OCI-LY7 (cell line): ENCODE measurements around the gene HDGF. TPM values are rescaled to one million over a fixed set of nuclear protein-coding genes. Genes with fewer than 3 reads are reported as not detected.

ENCODE experiments used
- BruUV-seq: library from RNA; stranded (reverse); fragments of 400-500 nt; replicated peaks from 2 replicates; lab custom pipeline; 2021; lab: Mats Ljungman, UMichigan
- CTCF ChIA-PET: fragments of 300-600 bp; sonication (Branson Sonifier 250); formaldehyde crosslinking; loops from one replicate; lab custom pipeline; 2022; ENCODE audit warnings: antibody characterized with exemption; ENCODE audit not compliant: unreplicated experiment; lab: Charles Lee
- POLR2A ChIA-PET: fragments of 300-600 bp; sonication (Branson Sonifier 250); formaldehyde crosslinking; loops from one replicate; lab custom pipeline; 2022; ENCODE audit warnings: antibody characterized with exemption; lab: Charles Lee
- DNase-seq: peaks from one replicate; pipeline ENCODE4 v3.0.0-alpha.2; 2015; ENCODE audit warnings: low spot score
- H2AFZ ChIP-seq: fragments of 200-600 bp; sonication (generic), shearing (Covaris generic); 2 replicates; pipeline ENCODE4 v1.6.1; 2014; ENCODE audit warnings: mild to moderate bottlenecking, antibody characterized with exemption, low read length, moderate library complexity
- H3K27ac ChIP-seq: fragments of 200-600 bp; sonication (generic); 2 replicates; pipeline ENCODE4 v1.5.1; 2014; ENCODE audit warnings: mixed run types, low read depth, mild to moderate bottlenecking, moderate library complexity, low read length, inconsistent platforms; ENCODE audit not compliant: poor library complexity, severe bottlenecking
- H3K36me3 ChIP-seq: fragments of 200-600 bp; sonication (generic); 2 replicates; pipeline ENCODE4 v1.6.1; 2014; ENCODE audit warnings: mild to moderate bottlenecking, antibody characterized with exemption, low read length, moderate library complexity, mixed read lengths; ENCODE audit not compliant: insufficient read depth
- H3K4me1 ChIP-seq: fragments of 200-600 bp; sonication (generic); 2 replicates; pipeline ENCODE4 v1.5.1; 2014; ENCODE audit warnings: mild to moderate bottlenecking, low read length; ENCODE audit not compliant: insufficient read depth, poor library complexity, severe bottlenecking
- H3K4me2 ChIP-seq: fragments of 200-600 bp; sonication (generic); 2 replicates; pipeline ENCODE4 v1.6.1; 2014; ENCODE audit warnings: mild to moderate bottlenecking, low read length
- H3K4me3 ChIP-seq: fragments of 200-600 bp; sonication (generic); 2 replicates; pipeline ENCODE4 v1.5.1; 2014; ENCODE audit warnings: mild to moderate bottlenecking, low read depth, low read length; ENCODE audit not compliant: poor library complexity, severe bottlenecking
- H3K79me2 ChIP-seq: fragments of 200-600 bp; sonication (generic); 2 replicates; pipeline ENCODE4 v1.6.1; 2016; ENCODE audit warnings: low read depth, mild to moderate bottlenecking, low read length, moderate library complexity, mixed read lengths; ENCODE audit not compliant: insufficient read depth
- H3K9me2 ChIP-seq: fragments of 200-600 bp; sonication (generic); 2 replicates; pipeline ENCODE4 v1.6.1; 2016; ENCODE audit warnings: mild to moderate bottlenecking, low read length, mixed read lengths; ENCODE audit not compliant: insufficient read depth
- H3K9me3 ChIP-seq: fragments of 200-600 bp; sonication (generic); 2 replicates; pipeline ENCODE4 v1.6.1; 2014; ENCODE audit warnings: mild to moderate bottlenecking, mixed run types, low read length, mixed read lengths
- H4K20me1 ChIP-seq: fragments of 200-600 bp; sonication (generic); 2 replicates; pipeline ENCODE4 v1.6.1; 2014; ENCODE audit warnings: mild to moderate bottlenecking, antibody characterized with exemption, low read length, moderate library complexity, mixed read lengths; ENCODE audit not compliant: insufficient read depth
- EZH2phosphoT487 ChIP-seq: fragments of 200-600 bp; sonication (generic); IDR thresholded peaks from 2 replicates; pipeline ENCODE4 v1.6.1; 2018; ENCODE audit warnings: low read depth, borderline replicate concordance, mild to moderate bottlenecking, mixed run types, antibody characterized with exemption, low read length, moderate library complexity, mixed read lengths
- intact Hi-C: fragments of 100-400 bp; cut with micrococcal nuclease; formaldehyde crosslinking; loops from one replicate; pipeline ENCODE4 v1.10.0; 2022; ENCODE audit not compliant: unreplicated experiment
- total RNA-seq, 2 experiments: library from RNA; depleted of rRNA in 1 of 2; stranded (reverse); fragments of >200 nt in 1 of 2; shearing (Covaris generic) in 1 of 2; gene quantifications; 2 replicates each; pipeline ENCODE4 v1.2.3, GENCODE V29; 2014 to 2022
- TF ChIP-seq, protein P1 (sequence below): fragments of 200-600 bp; sonication (generic); conservative IDR thresholded peaks from 2 replicates; pipeline ENCODE4 v1.5.1; 2014; ENCODE audit warnings: mild to moderate bottlenecking, antibody characterized with exemption, low read length, moderate library complexity, mixed read lengths

The HDGF gene
- total RNA-seq, 2 experiments from 2014 or later, result 291 to 329 TPM

DNA sequence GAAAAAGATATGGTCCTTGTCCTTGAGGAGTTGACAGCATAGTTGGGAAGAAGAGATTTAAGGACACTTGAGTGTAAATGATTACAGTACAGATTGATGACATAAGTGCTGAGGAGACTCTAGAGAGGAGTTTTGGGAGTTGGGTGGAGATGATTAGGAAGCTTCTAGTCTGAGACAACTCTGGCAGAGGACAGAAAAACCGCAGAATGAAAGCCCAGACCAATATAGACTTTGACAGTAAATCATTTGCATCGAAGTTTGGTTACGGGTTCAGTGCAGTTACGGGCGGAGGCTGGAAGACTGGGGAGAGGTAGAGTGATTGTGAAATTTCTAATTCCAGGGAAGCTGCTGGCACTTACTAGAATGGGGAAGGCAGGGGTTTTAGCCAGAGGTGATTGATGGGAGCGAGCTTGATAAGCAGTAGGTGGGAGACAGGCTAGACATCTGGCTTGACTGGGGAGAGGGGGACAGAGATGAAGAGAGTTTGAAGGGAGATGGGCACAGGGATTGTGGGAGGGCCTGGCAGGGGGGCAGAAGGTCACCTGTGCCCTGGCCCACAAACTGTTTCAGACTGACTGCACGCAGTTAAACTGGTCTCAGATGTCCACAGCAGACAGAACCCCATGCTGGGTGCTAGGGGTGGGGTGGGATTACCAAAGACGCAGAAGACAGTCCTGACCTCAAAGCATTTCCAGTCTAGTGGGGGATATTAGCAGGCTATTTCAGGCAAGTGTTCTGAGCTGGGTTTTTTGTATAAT is 45.0 kb upstream of the HDGF start:
- no TSS peak for BruUV-seq
- Histone ChIP-seq H3K4me3 (no peak overlapping the region), H3K27ac (no peak overlapping the region), H3K4me1 (peaks cover 15% of the 10 kb centered on the region), H3K9me3 (no peaks in the 10 kb centered on the region), H3K36me3 (peaks cover 98% of the 10 kb centered on the region), H4K20me1 (0 out of 2 replicates have a peak, but pooled peaks cover 4% of the 10 kb centered on the region), H3K9me2 (no peaks in the 10 kb centered on the region), H3K79me2 (no peaks in the 10 kb centered on the region), H2AFZ (no peak overlapping the region), H3K4me2 (peak overlapping the region; percentile 22)
- TF ChIP-seq EZH2phosphoT487, result no peak
- TF ChIP-seq, protein P1, sequence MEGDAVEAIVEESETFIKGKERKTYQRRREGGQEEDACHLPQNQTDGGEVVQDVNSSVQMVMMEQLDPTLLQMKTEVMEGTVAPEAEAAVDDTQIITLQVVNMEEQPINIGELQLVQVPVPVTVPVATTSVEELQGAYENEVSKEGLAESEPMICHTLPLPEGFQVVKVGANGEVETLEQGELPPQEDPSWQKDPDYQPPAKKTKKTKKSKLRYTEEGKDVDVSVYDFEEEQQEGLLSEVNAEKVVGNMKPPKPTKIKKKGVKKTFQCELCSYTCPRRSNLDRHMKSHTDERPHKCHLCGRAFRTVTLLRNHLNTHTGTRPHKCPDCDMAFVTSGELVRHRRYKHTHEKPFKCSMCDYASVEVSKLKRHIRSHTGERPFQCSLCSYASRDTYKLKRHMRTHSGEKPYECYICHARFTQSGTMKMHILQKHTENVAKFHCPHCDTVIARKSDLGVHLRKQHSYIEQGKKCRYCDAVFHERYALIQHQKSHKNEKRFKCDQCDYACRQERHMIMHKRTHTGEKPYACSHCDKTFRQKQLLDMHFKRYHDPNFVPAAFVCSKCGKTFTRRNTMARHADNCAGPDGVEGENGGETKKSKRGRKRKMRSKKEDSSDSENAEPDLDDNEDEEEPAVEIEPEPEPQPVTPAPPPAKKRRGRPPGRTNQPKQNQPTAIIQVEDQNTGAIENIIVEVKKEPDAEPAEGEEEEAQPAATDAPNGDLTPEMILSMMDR, result no peak
- POLR2A ChIA-PET, result interaction anchor here (0.6 kb wide), 1 partner anchor 58 kb away, joined by 3 read pairs; no protein-coding TSS in a partner anchor
- CTCF ChIA-PET, result interaction anchor here (1.0 kb wide), 1 partner anchor 17 kb away, joined by 3 read pairs; no protein-coding TSS in a partner anchor
- intact Hi-C loops, result loop anchor here (1.0 to 10.0 kb wide), 4 partner anchors 41 to 112 kb away; partner anchors contain the start of gene NTRK1
- no peak for DNase-seq

DNA sequence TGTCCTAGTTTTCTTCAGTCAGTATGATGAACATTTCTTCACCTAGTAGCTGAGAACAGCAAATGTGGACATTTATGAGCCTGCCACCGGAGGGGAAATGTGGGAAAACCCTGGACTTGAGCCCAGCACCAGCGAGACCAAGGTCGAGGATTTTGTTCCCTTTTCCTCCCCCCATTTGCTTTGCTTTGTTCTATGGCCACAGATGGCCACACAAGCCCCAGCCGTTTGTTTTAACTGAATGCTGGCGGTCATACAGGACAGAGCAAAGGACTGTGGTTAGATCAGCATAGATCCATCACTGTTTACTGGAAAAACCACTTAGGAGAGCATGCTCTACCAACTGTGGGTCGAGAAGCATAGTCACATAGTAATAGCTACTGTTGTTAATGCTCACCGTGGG is 44.3 kb upstream of the HDGF start:
- BruUV-seq, result no TSS peak
- H3K9me3 ChIP-seq, result no peaks in the 10 kb centered on the region
- intact Hi-C loops, result loop anchor here (5.0 to 10.0 kb wide), 2 partner anchors 42 to 111 kb away; no protein-coding TSS in a partner anchor
- ChIA-PET POLR2A (interaction anchor here (0.7 kb wide), 1 partner anchor 31 kb away, joined by 3 read pairs; no protein-coding TSS in a partner anchor), CTCF (no interaction called here)
- DNase-seq, result no peak
- H3K36me3 ChIP-seq, result peaks cover 98% of the 10 kb centered on the region
- 0 out of 2 replicates have a peak, but pooled peaks cover 4% of the 10 kb centered on the region for H4K20me1 ChIP-seq
- H3K79me2 ChIP-seq, result no peaks in the 10 kb centered on the region
- peak overlapping the region; percentile 22 for H3K4me2 ChIP-seq
- no peak overlapping the region for H3K4me3 ChIP-seq
- H3K4me1 ChIP-seq, result peaks cover 15% of the 10 kb centered on the region
- TF ChIP-seq, protein P1, result no peak
- TF ChIP-seq EZH2phosphoT487, result no peak
- H2AFZ ChIP-seq, result no peak overlapping the region
- H3K9me2 ChIP-seq, result no peaks in the 10 kb centered on the region
- H3K27ac ChIP-seq, result no peak overlapping the region
